Left ventricle myocardium superior (tissue), 1 donor: ENCODE measurements around the gene GHSR. TPM values are rescaled to one million over a fixed set of nuclear protein-coding genes. Genes with fewer than 3 reads are reported as not detected.

Experiments used
- total RNA-seq: library from RNA; stranded (reverse); fragmentation: NEBNext Ultra II Directional; extraction: Animal tissue kit (Norgen Biotek cat#: 25700); gene quantifications from one replicate; pipeline ENCODE4 v1.2.1, GENCODE V29; 2021
- donor health status: DM: no; HTN: yes; CAD: no; lungs with severe emphysema.

GHSR gene
- total RNA-seq, 1 donor from 2014 or later, result not detected

Other genes starting within 250 kb of the GHSR start
- 18.8 TPM for gene TNFSF10, start 75.0 kb upstream of the GHSR start, total RNA-seq